HG02623 (cell line): Measurements from ENCODE around the gene CKS1B.

Experiments
- ATAC-seq: cut with Tn5 transposase; IDR thresholded peaks from one replicate; pipeline ENCODE4 v1.9.1; 2021; ENCODE audit warnings: moderate library complexity; ENCODE audit not compliant: unreplicated experiment

CKS1B gene

DNA sequence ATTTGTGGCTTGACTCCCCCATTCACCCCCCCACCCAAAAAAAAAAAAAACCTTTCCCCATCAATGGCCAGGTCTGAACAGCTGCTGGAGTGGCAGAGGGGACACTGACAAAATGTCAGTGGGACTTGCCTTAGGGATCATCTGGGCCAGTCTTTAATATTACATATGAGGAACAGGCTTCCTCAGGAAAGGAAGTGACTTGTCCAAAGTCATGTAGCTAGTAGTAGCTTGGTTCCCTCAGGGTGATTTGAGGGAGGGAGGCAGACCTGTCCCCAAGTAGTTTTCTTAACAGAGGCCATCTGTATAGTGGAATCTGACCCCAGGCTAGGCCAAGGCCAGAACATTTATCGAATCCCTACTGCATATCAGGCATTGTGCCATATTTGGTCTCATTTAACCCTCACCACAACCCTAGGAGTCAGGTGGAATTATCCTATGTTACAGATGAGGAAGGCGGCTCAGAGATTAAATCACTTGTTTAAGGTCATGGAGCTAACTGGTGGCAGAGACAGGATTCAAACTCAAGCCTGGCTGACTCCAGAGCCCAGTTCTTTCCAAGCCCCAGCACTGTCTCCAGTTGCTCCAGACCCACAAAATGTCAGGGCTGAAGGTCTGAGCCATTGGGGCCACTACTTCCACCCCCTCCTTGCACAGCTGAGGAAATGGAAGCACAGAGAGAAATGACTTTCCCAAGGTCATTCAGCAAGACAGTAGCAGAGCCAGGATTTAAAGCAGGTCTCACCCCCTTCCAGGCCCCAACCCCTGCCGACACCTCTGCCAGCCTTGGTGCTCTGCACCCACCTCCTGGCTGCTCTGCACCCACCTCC lies 38.5 kb downstream of the CKS1B start:
- ATAC-seq, result no peak

DNA sequence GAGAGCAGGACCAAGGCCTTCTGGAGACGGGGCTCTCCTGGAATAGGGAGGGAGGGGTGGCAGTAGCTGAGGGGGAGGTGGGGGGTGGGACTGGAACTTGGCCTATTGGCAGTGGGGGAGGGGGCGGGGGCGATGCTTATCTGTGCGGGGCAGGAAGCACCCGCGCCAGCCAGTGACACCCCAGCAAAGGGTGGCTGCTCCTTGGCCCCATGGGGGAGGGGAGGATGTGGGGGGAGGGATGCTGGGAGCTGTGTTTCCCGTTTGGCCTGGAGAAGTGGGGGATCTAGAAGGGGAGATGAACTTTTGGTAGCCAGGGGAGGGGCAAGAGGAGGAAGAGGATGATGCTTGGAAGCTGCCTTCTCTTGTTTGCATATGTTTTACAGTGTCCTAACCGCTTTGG lies 39.2 kb downstream of the CKS1B start:
- no peak for ATAC-seq

DNA sequence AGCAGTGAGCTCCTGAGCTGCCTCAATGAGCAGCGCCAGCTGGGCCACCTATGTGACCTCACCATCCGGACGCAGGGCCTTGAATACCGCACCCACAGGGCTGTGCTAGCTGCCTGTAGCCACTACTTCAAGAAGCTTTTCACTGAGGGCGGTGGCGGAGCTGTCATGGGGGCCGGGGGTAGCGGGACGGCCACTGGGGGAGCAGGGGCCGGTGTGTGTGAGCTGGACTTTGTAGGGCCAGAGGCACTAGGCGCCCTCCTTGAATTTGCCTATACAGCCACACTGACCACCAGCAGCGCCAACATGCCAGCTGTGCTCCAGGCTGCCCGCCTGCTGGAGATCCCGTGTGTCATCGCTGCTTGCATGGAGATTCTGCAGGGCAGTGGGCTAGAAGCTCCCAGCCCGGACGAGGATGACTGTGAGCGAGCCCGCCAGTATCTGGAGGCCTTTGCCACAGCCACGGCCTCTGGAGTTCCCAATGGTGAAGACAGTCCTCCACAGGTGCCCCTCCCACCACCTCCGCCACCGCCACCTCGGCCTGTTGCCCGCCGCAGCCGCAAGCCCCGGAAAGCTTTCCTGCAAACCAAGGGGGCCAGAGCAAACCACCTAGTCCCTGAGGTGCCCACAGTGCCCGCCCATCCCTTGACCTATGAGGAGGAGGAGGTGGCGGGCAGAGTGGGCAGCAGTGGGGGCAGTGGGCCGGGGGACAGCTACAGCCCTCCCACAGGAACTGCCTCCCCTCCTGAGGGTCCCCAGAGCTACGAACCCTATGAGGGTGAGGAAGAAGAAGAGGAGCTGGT lies 40.4 kb downstream of the CKS1B start:
- ATAC-seq, result no peak

DNA sequence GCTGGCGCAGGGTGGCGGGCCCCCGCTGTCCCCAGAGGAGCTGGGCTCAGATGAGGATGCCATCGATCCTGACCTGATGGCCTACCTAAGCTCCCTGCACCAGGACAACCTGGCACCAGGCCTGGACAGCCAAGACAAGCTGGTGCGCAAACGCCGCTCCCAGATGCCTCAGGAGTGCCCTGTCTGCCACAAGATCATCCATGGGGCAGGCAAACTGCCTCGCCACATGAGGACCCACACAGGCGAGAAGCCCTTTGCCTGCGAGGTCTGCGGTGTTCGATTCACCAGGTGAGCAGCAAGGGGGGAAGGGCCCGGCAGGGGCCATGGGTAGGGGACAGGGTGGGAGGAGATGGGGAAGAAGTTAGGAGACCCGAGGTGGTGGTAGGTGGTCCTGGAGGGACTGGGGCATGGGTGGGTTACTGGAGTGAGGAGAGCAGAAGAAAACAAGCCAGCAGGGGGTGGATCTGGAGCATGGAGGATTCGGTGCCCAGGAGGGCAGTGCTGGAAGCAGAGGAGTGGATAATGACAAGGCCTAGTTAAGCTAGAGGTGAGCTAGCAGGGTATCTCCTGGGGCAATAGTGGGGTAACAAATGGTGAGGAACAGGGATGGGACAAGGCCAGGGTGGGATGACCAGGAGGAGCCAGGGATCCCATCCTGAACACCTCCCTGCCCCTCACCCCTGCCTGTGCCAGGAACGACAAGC lies 41.2 kb downstream of the CKS1B start:
- ATAC-seq, result no peak

DNA sequence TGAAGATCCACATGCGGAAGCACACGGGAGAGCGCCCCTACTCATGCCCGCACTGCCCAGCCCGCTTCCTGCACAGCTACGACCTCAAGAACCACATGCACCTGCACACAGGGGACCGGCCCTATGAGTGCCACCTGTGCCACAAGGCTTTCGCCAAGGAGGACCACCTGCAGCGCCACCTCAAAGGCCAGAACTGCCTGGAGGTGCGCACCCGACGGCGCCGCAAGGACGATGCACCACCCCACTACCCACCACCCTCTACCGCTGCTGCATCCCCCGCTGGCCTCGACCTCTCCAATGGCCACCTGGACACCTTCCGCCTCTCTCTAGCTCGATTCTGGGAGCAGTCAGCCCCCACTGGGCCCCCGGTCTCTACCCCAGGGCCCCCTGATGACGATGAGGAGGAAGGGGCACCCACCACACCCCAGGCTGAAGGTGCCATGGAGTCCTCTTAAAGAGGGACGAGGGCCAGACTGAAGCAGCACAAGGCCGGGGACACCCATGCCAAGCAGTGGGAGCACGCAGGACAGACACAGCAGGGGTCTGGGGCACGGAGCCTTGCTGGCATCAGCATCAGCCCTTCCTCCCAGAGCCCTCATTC lies 41.9 kb downstream of the CKS1B start:
- ATAC-seq, result no peak

DNA sequence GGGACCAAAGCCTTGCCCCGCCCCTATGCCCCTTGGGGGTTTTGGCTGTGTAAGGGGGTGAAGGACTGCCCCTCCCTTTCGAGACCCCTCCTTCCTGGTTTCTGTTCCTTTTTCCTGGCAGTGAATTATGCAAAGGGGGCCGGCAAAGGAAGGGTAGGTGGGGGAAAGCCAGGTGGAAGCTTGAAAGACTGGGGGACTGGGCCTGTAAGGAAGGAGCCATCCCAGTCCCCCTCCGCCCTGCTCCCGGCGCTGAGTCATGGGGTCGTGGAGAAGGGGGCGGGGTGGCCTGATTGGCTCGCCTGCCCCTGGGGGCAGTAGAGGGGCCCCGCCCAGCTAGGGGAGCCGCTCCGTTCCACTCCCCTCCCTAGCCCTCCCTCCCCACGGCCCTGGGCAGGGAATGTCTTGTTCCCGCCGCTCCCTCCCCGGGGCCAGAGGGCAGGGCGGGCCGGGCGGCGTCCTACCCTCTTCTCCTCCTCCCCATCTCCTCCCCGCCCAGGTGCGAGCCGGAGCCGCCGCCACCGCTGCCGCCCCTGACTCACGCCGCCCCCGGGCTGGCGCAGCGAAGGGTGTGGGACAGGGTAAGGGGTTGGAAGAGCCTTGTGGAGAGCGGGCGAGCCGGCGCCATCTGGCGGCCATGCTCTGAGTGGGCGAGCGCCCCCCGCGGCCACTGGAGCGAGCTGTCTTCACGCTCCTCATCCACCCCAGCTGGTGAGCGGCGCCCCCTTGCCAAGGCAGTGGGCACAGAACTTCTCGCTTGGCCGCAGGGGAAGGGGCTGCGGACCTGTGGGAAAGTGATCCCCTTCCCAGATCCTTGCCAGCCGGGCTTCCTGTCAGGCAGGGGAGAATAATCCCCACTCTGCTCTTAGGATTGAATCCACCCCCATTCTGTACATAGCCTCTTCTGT lies 42.8 kb downstream of the CKS1B start:
- ATAC-seq, result peak; percentile 81

DNA sequence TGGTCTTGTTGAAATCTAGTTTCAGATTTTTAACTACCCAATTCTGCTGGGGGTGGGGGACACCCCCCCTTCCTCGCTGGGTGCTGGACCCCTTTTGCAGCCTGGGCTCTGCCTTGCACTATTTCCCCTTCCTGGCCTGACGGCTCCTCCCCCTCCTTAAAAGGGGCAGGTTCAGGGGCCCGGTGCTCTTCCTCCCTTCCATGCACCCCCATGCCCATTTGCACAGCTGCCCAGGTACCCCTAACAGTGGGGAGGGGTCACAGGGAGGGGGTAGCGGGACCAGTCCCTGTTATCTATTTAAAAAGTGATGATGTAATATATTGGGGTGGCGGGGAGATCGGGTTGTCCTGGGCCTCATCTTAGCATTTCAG lies 43.5 kb downstream of the CKS1B start:
- ATAC-seq, result no peak

DNA sequence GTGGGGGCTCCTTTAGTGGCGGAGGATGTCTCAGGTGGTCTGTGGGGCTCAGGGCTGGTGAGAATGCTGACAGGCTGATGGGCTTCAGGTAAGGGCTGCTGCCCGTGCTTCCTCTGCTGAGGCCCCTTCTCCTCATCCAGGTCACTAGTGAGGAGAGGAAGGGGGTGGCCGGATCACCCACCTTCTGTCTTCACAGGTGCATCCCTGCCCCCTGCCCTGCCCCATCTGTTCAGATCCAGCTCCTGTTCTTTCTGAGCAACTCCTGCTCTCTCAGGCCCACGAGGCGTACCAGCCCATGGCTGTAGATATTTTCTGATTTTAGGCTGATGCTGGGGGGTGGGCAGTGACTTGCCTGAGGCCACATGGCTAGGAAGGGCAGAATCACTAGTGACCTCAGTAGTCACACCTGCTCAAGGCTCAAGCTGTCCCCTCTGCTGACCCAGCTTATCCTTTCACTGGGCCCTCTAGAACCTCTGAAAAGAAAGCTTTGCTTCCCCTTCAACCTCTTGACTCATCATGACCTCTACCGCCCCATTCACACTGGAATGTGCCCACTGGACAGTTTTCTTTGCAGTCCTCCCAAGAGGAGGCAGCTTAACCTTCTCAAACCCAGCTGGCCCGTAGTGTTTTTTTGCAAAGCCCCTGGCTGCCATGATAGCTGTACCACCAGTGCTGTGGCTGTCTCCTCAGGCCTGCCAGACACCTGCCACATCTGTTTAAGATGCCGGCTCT lies 44.3 kb downstream of the CKS1B start:
- ATAC-seq, result no peak

DNA sequence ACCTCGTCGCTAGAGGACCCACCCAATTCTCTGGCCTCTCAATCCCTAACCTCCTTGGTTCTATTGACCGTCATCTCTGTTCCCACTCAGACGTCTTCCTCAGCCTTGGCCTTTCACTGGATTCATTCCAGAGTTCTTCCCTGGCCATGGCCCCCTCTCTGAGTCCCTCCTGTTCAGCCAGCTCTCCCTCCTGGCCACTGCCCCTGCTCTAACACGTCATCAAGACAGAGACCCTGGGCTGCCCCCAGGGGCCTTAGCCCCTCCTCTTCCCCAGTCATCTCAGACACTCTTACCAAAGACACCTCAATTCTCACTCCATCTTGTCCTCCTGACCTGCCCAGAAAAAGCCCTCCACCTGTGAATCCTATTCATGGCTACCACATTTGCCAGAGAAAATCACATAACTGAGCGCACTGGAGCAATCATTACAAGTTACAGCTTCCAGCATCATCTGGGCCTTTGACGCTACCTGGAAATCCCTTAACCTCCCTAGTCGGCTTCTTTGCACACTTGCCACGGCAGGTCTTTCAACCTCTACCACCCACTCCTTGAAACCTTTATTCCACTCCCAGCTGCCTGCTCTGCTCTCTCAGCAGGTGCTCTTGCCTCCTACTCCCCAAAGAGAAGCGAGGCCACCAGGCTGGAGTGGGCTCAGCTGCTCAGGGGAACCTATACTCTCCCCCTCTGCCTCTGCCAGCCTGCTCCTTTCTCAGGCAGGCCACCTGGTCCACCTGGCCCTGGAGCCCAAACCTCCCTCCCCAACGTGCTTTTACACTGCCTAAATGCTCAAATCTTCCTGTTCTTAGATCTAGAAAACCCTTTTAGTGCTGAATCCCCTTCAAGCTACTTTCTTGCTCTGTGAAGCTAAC lies 45.1 kb downstream of the CKS1B start:
- ATAC-seq, result no peak

DNA sequence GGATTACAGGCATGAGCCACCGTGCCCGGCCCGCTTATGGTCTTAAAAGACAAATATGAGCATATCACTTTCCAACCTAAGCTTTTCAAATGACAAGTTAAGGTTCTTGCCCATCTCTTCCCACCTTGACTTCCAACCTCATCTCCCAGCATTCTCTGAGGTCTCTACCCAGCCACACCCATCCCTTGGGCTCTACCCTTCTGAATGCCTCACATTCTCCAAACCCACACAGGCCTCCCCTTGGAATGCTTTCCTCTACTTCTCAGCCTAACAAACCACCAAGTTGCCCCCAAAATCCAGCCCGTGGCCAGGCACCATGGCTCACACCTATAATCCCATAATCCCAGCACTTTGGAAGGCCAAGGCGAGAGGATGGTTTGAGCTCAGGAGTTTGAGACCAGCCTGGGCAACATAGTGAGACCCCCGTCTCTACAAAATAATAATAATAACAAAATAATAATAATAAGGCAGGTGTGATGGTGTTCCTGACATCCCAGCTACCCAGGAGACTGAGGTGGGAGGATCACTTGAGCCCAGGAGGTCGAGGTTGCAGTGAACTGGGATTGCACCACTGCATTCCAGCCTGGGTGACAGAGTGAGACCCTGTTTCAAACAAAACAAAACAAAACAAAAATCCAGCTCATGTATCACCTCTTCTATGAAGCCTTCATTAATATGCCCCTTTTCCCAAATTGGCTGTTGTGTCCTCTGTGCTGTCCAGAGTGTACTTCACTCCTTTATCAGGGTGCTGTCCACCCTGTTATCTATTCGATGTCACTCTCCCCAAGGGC lies 47.9 kb downstream of the CKS1B start:
- no peak for ATAC-seq

DNA sequence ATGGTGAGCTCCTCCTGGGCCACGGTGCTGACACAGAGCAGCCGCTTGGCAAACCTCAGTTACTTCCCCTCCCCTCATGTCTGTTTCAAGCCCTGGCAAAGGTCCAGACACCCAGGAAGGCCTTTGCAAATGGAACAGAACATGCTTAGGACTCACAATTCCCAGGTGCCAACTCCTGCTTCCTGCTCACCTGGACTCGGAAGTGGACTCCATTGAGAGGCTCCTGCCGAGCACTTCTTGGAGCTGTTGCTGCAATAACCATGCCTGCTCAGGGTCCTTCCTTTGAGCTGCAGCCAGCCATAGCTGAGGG lies 48.4 kb downstream of the CKS1B start:
- no peak for ATAC-seq

DNA sequence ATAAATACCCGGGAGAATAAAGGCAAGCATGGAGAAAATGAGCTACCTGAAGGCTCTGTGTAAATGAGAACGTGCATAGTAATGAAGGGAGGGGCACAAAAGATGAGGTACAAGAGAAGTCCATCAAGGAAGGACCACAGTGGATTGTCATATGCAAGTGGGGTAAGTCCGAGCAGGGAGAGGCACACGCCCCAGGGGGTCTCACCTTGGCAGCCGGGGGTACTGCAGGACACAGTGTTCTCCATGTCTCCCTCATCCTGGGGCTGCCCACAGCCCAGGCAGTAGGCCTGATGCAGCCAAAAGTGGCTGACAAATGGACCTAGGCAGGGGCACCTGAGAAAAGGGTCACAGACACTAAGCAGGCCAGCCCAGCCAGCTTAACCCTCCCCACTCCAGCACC lies 49.1 kb downstream of the CKS1B start:
- no peak for ATAC-seq

DNA sequence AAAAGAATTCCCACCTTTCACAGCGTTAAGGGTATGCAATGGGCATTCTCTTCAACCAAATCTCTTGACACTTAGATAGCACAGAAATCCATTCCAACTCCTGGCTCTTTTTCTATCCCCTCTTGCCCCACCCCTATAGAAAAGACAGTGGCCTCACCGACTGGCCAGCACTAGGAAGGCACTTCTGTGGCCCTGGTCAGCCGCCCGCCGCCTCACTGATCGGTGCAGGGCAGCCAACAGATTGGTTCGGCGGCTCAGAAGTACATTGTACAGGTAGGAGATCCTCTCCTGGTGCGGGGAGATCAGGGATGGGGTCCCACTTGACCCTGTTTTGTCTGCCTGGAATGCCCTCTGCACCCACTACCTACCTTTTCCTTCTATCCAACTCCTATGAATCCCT lies 49.8 kb downstream of the CKS1B start:
- no peak for ATAC-seq

DNA sequence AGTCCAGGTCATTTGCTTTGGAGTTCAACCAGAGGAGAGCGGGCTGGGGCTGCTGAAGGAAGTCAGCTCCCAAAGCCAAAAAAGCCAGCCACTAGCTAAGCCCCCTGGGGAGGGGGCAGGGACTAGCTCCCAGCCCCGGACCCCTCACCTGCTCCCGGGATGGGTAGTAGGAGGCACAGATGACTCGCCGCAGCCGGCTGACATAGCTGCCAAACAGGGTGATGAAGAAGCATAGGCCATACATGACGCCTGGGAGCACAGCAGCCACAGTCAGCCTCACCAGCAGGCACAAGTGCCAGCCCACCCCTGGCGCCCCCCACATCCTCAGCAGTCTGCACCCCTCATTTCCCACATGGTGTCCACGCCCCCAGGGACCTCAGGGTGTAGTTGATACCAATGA lies 51.7 kb downstream of the CKS1B start:
- ATAC-seq, result no peak

DNA sequence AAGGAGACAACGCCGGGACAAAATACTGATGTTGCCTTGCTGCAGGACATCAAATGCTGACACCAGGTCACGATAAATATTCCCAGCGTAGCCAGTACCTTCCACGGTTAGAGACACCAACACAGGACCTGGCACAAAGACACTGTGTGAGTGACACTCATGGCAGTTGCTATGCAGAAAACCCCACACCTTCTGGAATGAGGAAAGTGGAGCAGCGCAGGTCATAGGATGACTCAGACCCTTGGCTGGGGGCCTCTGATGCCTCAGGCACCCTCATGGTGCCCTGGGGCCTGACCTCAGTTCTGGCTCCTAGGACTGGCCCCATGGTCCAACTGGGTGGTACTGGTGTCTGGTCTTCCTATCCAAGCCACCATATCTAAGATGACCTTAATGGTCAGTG lies 52.1 kb downstream of the CKS1B start:
- ATAC-seq, result no peak
